Measurements from ENCODE around the gene PALM. TPM values are rescaled to one million over a fixed set of nuclear protein-coding genes. Genes with fewer than 3 reads are reported as not detected.

The PALM gene
- total RNA-seq, 4 donors from 2014 or later = 7.5 to 33.8 (median 21.6) TPM

GRCh38 chr19:703329-703650 is 5.4 kb upstream of the PALM start:
- H3K4me3 ChIP-seq = peak overlapping the region in 2 of 4 donors; percentile 24 to 27
- no peaks in the 10 kb centered on the region for H3K36me3 ChIP-seq
- peaks cover 0 to 6% (median 0%) of the 10 kb centered on the region in 4 donors for H3K9me3 ChIP-seq
- no peak for DNase-seq
- H3K27me3 ChIP-seq = peaks cover 0 to 8% of the 10 kb centered on the region in 2 donors
- TF ChIP-seq CTCF (IDR thresholded peaks at IDR 0.05) (no peak), POLR2A (IDR thresholded peaks at IDR 0.05) (no peak)
- H3K27ac ChIP-seq = peak overlapping the region in 1 of 4 donors; percentile 33
- H3K4me1 ChIP-seq = peaks cover 0 to 7% (median 2%) of the 10 kb centered on the region in 4 donors

- H3K27ac ChIP-seq = peak overlapping the region in 1 of 4 donors; percentile 33
Measured at GRCh38 chr19:703651-704446, 4.9 kb upstream of the PALM start.

GRCh38 chr19:704447-704741 is 4.3 kb upstream of the PALM start:
- peaks cover 0 to 11% (median 3%) of the 10 kb centered on the region in 4 donors for H3K4me1 ChIP-seq
- H3K27me3 ChIP-seq = peaks cover 0 to 9% of the 10 kb centered on the region in 2 donors
- no peaks in the 10 kb centered on the region for H3K36me3 ChIP-seq
- peaks cover 0 to 6% (median 0%) of the 10 kb centered on the region in 4 donors for H3K9me3 ChIP-seq
- no peak for DNase-seq
- peak overlapping the region in 1 of 4 donors; percentile 19 for H3K27ac ChIP-seq
- TF ChIP-seq CTCF (IDR thresholded peaks at IDR 0.05) = no peak
- TF ChIP-seq POLR2A (IDR thresholded peaks at IDR 0.05) = no peak
- H3K4me3 ChIP-seq = peak overlapping the region in 1 of 4 donors; percentile 21

More at GRCh38 chr19:703651-704446, 4.9 kb upstream of the PALM start:
- Histone ChIP-seq H3K9me3 (peaks cover 0 to 6% (median 0%) of the 10 kb centered on the region in 4 donors), H3K36me3 (no peaks in the 10 kb centered on the region), H3K4me1 (peaks cover 0 to 7% (median 3%) of the 10 kb centered on the region in 4 donors), H3K4me3 (peak overlapping the region in 2 of 4 donors; percentile 24 to 27), H3K27me3 (peaks cover 0 to 9% of the 10 kb centered on the region in 2 donors)
- DNase-seq = peak; percentile 23 to 86 (median 81)
- TF ChIP-seq CTCF (IDR thresholded peaks at IDR 0.05) (peak in 1 of 6 experiments; percentile 7), POLR2A (IDR thresholded peaks at IDR 0.05) (peak in 1 of 2 donors; percentile 35)

- peaks cover 0 to 16% of the 10 kb centered on the region in 2 donors for H3K27me3 ChIP-seq
- DNase-seq = no peak
- peaks cover 0 to 5% (median 3%) of the 10 kb centered on the region in 4 donors for H3K4me1 ChIP-seq
- H3K27ac ChIP-seq = peak overlapping the region; percentile 12 to 77 (median 58)
- H3K4me3 ChIP-seq = peak overlapping the region; percentile 32 to 56 (median 46)
- H3K36me3 ChIP-seq = no peaks in the 10 kb centered on the region
- peaks cover 0 to 6% (median 0%) of the 10 kb centered on the region in 4 donors for H3K9me3 ChIP-seq
- TF ChIP-seq POLR2A (IDR thresholded peaks at IDR 0.05) = no peak
- no peak for TF ChIP-seq CTCF (IDR thresholded peaks at IDR 0.05)
Measured at GRCh38 chr19:709196-709964, 645 bp downstream of the PALM start.

- Histone ChIP-seq H3K4me3 (peak overlapping the region; percentile 32 to 56 (median 46)), H3K36me3 (no peaks in the 10 kb centered on the region), H3K9me3 (peaks cover 0 to 6% (median 0%) of the 10 kb centered on the region in 4 donors), H3K27me3 (peaks cover 0 to 16% of the 10 kb centered on the region in 2 donors), H3K27ac (peak overlapping the region; percentile 12 to 77 (median 58)), H3K4me1 (peaks cover 0 to 5% (median 3%) of the 10 kb centered on the region in 4 donors)
- no peak for DNase-seq
- TF ChIP-seq CTCF (IDR thresholded peaks at IDR 0.05) (no peak), POLR2A (IDR thresholded peaks at IDR 0.05) (no peak)
Measured at GRCh38 chr19:709965-710571, 1.3 kb downstream of the PALM start.
